HCT116 (cell line): Measurements from ENCODE around the gene TPP1. TPM values are rescaled to one million over a fixed set of nuclear protein-coding genes. Genes with fewer than 3 reads are reported as not detected.

ENCODE experiments used
- ATAC-seq: fragments of 200-7000 bp; cut with Tn5 transposase; 2 replicates; pipeline ENCODE4 v1.9.1; 2020; ENCODE audit warnings: mild to moderate bottlenecking, moderate library complexity
- BruUV-seq: library from RNA; stranded (reverse); fragments of 400-500 nt; replicated peaks from 2 replicates; lab custom pipeline; 2021; lab: Mats Ljungman, UMichigan
- CTCF ChIA-PET: fragments of 300-600 bp; sonication (Branson Sonifier 250); formaldehyde crosslinking; loops from one replicate; lab custom pipeline; 2021; ENCODE audit warnings: antibody characterized with exemption; lab: Charles Lee
- POLR2A ChIA-PET: fragments of 300-600, 350-600 bp; sonication (Branson Sonifier 250); formaldehyde crosslinking; loops from one replicate; lab custom pipeline; 2021; ENCODE audit warnings: antibody characterized with exemption; lab: Charles Lee
- RAD21 ChIA-PET, 2 experiments: fragments of 300-600 bp; sonication (Branson Sonifier 250); formaldehyde crosslinking; loops; one replicate each; lab custom pipeline; 2023; ENCODE audit warnings: low total read pairs in 2 of 2; ENCODE audit not compliant: uncharacterized antibody in 2 of 2, unreplicated experiment in 2 of 2, low non-redundant PET in 1 of 2; lab: Charles Lee
- DNase-seq: peaks from one replicate; pipeline ENCODE4 v3.0.0-alpha.2; 2010; ENCODE audit warnings: low read depth, low spot score
- H2AFZ ChIP-seq: fragments of 200-600 bp; shearing (Covaris generic), sonication (generic); 2 replicates; pipeline ENCODE4 v1.6.1; 2017; ENCODE audit warnings: low read depth, mixed run types, mixed read lengths, antibody characterized with exemption, low read length; ENCODE audit not compliant: poor library complexity, severe bottlenecking
- H3K27ac ChIP-seq: 2 replicates; pipeline ENCODE4 v1.5.1; 2012; ENCODE audit warnings: low read depth, low read length
- H3K27me3 ChIP-seq: fragments of 200-600 bp; sonication (generic); 2 replicates; pipeline ENCODE4 v1.6.1; 2016; ENCODE audit warnings: mixed run types, low read length, mixed read lengths; ENCODE audit not compliant: insufficient read depth
- H3K36me3 ChIP-seq, 2 experiments: fragments of 200-500 bp in 1 of 2; fragments of 200-600 bp in 1 of 2; sonication (Bioruptor generic) in 1 of 2; sonication (generic) in 1 of 2; 2 replicates each; pipeline versions ENCODE4 v1.5.1 to v1.6.1; 2014 to 2016; ENCODE audit warnings: low read length in 2 of 2, inconsistent platforms in 1 of 2, mixed read lengths in 1 of 2, mixed run types in 1 of 2; ENCODE audit not compliant: insufficient read depth in 2 of 2, control insufficient read depth in 1 of 2
- H3K4me1 ChIP-seq, 2 experiments: fragments of 200-600 bp in 1 of 2; sonication (generic) in 1 of 2; 2 replicates each; pipeline versions ENCODE4 v1.5.1 to v1.6.1; 2012 to 2017; ENCODE audit warnings: low read length in 2 of 2, inconsistent platforms in 1 of 2, mild to moderate bottlenecking in 1 of 2, mixed read lengths in 1 of 2, mixed run types in 1 of 2, moderate library complexity in 1 of 2; ENCODE audit not compliant: insufficient read depth in 2 of 2, control insufficient read depth in 1 of 2
- H3K4me2 ChIP-seq: fragments of 200-600 bp; sonication (generic); 2 replicates; pipeline ENCODE4 v1.6.1; 2017; ENCODE audit warnings: mixed run types, low read length, mixed read lengths
- H3K4me3 ChIP-seq, 2 experiments: fragments of 200-600 bp in 1 of 2; sonication (generic) in 1 of 2; replicated peaks in 1 of 2; 2 replicates each; pipeline ENCODE4 v1.5.1; 2011 to 2016; ENCODE audit warnings: low read length in 2 of 2, control low read depth in 1 of 2, low read depth in 1 of 2, mild to moderate bottlenecking in 1 of 2, mixed read lengths in 1 of 2, mixed run types in 1 of 2
- H3K79me2 ChIP-seq: fragments of 200-600 bp; sonication (generic); 2 replicates; pipeline ENCODE4 v1.6.1; 2017; ENCODE audit warnings: mild to moderate bottlenecking, mixed run types, low read length, moderate library complexity, mixed read lengths; ENCODE audit not compliant: insufficient read depth
- H3K9ac ChIP-seq: fragments of 200-600 bp; sonication (generic); 2 replicates; pipeline ENCODE4 v1.6.1; 2016; ENCODE audit warnings: low read length, mixed read lengths
- H3K9me2 ChIP-seq: fragments of 200-600 bp; sonication (generic), shearing (Covaris generic); 2 replicates; pipeline ENCODE4 v1.6.1; 2017; ENCODE audit warnings: mixed run types, mild to moderate bottlenecking, moderate library complexity; ENCODE audit not compliant: insufficient read depth
- H3K9me3 ChIP-seq, 2 experiments: fragments of 200-500 bp in 1 of 2; fragments of 200-600 bp in 1 of 2; sonication (Bioruptor generic) in 1 of 2; sonication (generic) in 1 of 2; 2 replicates each; pipeline ENCODE4 v1.6.1; 2014 to 2017; ENCODE audit warnings: low read length in 2 of 2, mixed read lengths in 2 of 2, inconsistent platforms in 1 of 2, low read depth in 1 of 2, mild to moderate bottlenecking in 1 of 2, mixed run types in 1 of 2, moderate library complexity in 1 of 2; ENCODE audit not compliant: control insufficient read depth in 1 of 2, insufficient read depth in 1 of 2
- H4K20me1 ChIP-seq: fragments of 200-600 bp; sonication (generic), shearing (Covaris generic); 2 replicates; pipeline ENCODE4 v1.6.1; 2017; ENCODE audit warnings: mixed run types, mild to moderate bottlenecking, moderate library complexity; ENCODE audit not compliant: insufficient read depth
- EGR1 ChIP-seq: IDR thresholded peaks from 2 replicates; pipeline ENCODE4 v1.6.1; 2012; ENCODE audit warnings: low read depth
- ELF1 ChIP-seq: IDR thresholded peaks from 2 replicates; pipeline ENCODE4 v1.6.1; 2012; ENCODE audit warnings: low read depth, borderline replicate concordance
- EZH2 ChIP-seq: fragments of 200-600 bp; sonication (generic); IDR thresholded peaks from 2 replicates; pipeline ENCODE4 v1.6.1; 2017; ENCODE audit warnings: antibody characterized with exemption, mixed run types
- EZH2phosphoT487 ChIP-seq: fragments of 200-600 bp; IDR thresholded peaks from 2 replicates; pipeline ENCODE4 v1.6.1; 2018; ENCODE audit warnings: antibody characterized with exemption, borderline replicate concordance
- FOSL1 ChIP-seq: IDR thresholded peaks from 2 replicates; pipeline ENCODE4 v1.6.1; 2012; ENCODE audit warnings: low read depth
- JUND ChIP-seq: IDR thresholded peaks from 2 replicates; pipeline ENCODE4 v1.6.1; 2012
- POLR2AphosphoS5 ChIP-seq: IDR thresholded peaks from 2 replicates; pipeline ENCODE4 v1.6.1; 2011; ENCODE audit warnings: mild to moderate bottlenecking, low read depth, low read length, moderate library complexity
- SIN3A ChIP-seq: IDR thresholded peaks from 2 replicates; pipeline ENCODE4 v1.6.1; 2012; ENCODE audit warnings: low read depth
- TCF7L2 ChIP-seq: IDR thresholded peaks from 2 replicates; pipeline ENCODE4 v1.7.0; 2011; ENCODE audit warnings: borderline replicate concordance, inconsistent platforms; ENCODE audit not compliant: insufficient read depth, insufficient read length; ENCODE audit errors: extremely low read depth
- YY1 ChIP-seq: IDR thresholded peaks from 2 replicates; pipeline ENCODE4 v1.6.1; 2011; ENCODE audit warnings: low read length, low read depth, moderate library complexity, mild to moderate bottlenecking; ENCODE audit not compliant: insufficient replicate concordance; ENCODE audit errors: extremely low read depth
- intact Hi-C: fragments of 100-400 bp; cut with micrococcal nuclease; formaldehyde crosslinking; loops from 2 replicates; pipeline ENCODE4 v1.10.0; 2022
- total RNA-seq: library from RNA; stranded (reverse); gene quantifications from one replicate; pipeline ENCODE4 v1.2.1, GENCODE V29; 2021; ENCODE audit not compliant: unreplicated experiment
- TF ChIP-seq, protein P1 (sequence below): IDR thresholded peaks from 2 replicates; pipeline ENCODE4 v1.6.1; 2011; ENCODE audit warnings: mild to moderate bottlenecking, low read length, moderate library complexity; ENCODE audit not compliant: insufficient replicate concordance; ENCODE audit errors: extremely low read depth

TPP1 gene
- total RNA-seq, 1 experiment from 2014 or later: 44.7 TPM

DNA sequence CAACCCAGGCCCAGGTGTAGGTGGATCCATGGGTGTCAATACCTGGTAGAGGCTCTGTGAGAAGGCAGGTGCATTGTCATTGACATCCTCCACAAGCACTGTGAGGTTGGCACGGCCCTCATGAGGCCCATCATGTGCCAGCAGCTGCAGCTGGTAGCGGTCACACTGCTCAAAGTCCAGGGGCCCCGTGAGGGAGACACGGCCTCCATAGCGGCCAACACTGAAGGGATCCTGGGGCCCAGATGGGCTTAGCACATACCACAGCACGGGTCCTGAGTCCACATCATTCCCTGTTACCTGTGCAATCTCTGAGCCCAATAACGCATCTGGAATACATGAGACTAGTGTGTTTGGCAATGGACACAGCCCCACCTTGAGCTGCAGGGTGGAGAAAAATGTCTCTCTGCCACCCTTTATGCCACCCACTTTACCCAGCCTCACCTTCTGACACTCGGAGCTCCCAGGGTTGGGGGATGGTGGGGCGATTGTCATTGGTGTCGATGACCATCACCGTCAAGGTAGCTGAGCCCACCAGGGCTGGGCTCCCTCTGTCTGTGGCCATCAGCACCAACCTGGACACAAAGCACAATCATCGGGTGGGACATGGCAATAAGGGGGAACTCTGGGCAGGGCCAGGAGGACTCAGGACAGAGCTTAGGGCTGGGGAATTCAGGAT, 6.1 kb upstream of the TPP1 start:
- no peak for TF ChIP-seq FOSL1
- no peak for TF ChIP-seq JUND
- TF ChIP-seq ELF1: no peak
- TF ChIP-seq YY1: no peak
- TF ChIP-seq EZH2: no peak
- TF ChIP-seq, protein P1, sequence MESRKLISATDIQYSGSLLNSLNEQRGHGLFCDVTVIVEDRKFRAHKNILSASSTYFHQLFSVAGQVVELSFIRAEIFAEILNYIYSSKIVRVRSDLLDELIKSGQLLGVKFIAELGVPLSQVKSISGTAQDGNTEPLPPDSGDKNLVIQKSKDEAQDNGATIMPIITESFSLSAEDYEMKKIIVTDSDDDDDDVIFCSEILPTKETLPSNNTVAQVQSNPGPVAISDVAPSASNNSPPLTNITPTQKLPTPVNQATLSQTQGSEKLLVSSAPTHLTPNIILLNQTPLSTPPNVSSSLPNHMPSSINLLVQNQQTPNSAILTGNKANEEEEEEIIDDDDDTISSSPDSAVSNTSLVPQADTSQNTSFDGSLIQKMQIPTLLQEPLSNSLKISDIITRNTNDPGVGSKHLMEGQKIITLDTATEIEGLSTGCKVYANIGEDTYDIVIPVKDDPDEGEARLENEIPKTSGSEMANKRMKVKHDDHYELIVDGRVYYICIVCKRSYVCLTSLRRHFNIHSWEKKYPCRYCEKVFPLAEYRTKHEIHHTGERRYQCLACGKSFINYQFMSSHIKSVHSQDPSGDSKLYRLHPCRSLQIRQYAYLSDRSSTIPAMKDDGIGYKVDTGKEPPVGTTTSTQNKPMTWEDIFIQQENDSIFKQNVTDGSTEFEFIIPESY: no peak
- no peak for TF ChIP-seq EGR1
- TF ChIP-seq SIN3A: no peak
- TF ChIP-seq TCF7L2: no peak
- no peak for TF ChIP-seq EZH2phosphoT487
- TF ChIP-seq POLR2AphosphoS5: no peak
- no peak overlapping the region for H2AFZ ChIP-seq
- no peaks in the 10 kb centered on the region for H3K4me1 ChIP-seq
- H3K4me3 ChIP-seq: no peak overlapping the region
- no peaks in the 10 kb centered on the region for H3K27me3 ChIP-seq
- CTCF ChIA-PET: no interaction called here
- no peak overlapping the region for H3K9ac ChIP-seq
- no peak for ATAC-seq
- no peak overlapping the region for H3K27ac ChIP-seq
- RAD21 ChIA-PET: no interaction called here
- no peaks in the 10 kb centered on the region for H4K20me1 ChIP-seq
- H3K79me2 ChIP-seq: no peaks in the 10 kb centered on the region
- no peak overlapping the region for H3K4me2 ChIP-seq
- no peaks in the 10 kb centered on the region for H3K36me3 ChIP-seq
- no peaks in the 10 kb centered on the region for H3K9me2 ChIP-seq
- DNase-seq: no peak
- POLR2A ChIA-PET: no interaction called here
- H3K9me3 ChIP-seq: no peaks in the 10 kb centered on the region
- no TSS peak for BruUV-seq
- intact Hi-C loops: no loop called here
